A673 (cell line): Measurements from ENCODE around the gene DEDD.

Experiments used
- EZH2 ChIP-seq: fragments of 200-600 bp; sonication (generic); IDR thresholded peaks from 2 replicates; pipeline ENCODE4 v1.6.1; 2017; ENCODE audit warnings: borderline replicate concordance, low read depth, mild to moderate bottlenecking, mixed read lengths, antibody characterized with exemption, low read length; ENCODE audit not compliant: poor library complexity, severe bottlenecking
- TF ChIP-seq, protein P1 (sequence below): fragments of 300-800, 200-600 bp; sonication (generic); conservative IDR thresholded peaks from 2 replicates; pipeline ENCODE4 v1.5.1; 2017; ENCODE audit warnings: low read depth, mild to moderate bottlenecking, antibody characterized with exemption, low read length, moderate library complexity, mixed read lengths

DNA sequence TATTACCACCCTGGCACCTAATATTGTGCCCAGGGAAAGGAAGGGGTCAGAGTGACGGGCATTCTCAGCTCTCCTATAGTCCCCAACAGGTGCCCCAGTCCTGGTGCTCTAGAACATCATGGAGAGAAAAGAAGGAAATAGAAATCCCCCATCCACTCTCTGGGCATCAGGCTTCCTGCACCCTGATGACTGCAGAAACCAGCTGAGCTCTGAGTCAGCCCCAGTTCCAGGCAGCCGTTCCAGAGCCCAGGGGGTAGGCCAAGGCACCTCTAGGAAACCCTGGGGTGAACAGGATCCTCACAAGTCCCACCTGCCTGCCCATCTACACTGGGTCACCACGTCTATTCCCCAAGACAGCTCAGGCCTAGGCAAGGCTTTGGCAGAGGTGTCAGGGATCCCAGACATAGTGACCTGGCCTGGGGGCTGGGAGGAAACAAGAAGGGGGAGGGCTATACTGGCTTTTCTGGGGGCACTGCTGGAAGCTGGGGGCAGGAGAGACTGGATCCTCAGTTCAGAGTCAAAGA is 43.8 kb downstream of the DEDD start:
- TF ChIP-seq EZH2 = no peak
- TF ChIP-seq, protein P1, sequence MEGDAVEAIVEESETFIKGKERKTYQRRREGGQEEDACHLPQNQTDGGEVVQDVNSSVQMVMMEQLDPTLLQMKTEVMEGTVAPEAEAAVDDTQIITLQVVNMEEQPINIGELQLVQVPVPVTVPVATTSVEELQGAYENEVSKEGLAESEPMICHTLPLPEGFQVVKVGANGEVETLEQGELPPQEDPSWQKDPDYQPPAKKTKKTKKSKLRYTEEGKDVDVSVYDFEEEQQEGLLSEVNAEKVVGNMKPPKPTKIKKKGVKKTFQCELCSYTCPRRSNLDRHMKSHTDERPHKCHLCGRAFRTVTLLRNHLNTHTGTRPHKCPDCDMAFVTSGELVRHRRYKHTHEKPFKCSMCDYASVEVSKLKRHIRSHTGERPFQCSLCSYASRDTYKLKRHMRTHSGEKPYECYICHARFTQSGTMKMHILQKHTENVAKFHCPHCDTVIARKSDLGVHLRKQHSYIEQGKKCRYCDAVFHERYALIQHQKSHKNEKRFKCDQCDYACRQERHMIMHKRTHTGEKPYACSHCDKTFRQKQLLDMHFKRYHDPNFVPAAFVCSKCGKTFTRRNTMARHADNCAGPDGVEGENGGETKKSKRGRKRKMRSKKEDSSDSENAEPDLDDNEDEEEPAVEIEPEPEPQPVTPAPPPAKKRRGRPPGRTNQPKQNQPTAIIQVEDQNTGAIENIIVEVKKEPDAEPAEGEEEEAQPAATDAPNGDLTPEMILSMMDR = no peak
